HUES6 (cell line): ENCODE measurements around the gene QRICH1.

Experiments used
- H3K27ac ChIP-seq: 2 replicates; pipeline ENCODE4 v1.7.0; 2013; ENCODE audit warnings: low read depth, mild to moderate bottlenecking, low read length, inconsistent platforms
- H3K27me3 ChIP-seq: 2 replicates; pipeline ENCODE4 v1.6.1; 2013; ENCODE audit warnings: low read length; ENCODE audit not compliant: control insufficient read depth, insufficient read depth
- H3K36me3 ChIP-seq: 2 replicates; pipeline ENCODE4 v1.6.1; 2013; ENCODE audit warnings: low read length; ENCODE audit not compliant: control insufficient read depth, insufficient read depth
- H3K4me1 ChIP-seq: 2 replicates; pipeline ENCODE4 v1.6.1; 2013; ENCODE audit warnings: low read length; ENCODE audit not compliant: control insufficient read depth, insufficient read depth
- H3K4me3 ChIP-seq: 2 replicates; pipeline ENCODE4 v1.5.1; 2013; ENCODE audit warnings: low read depth, low read length
- H3K9ac ChIP-seq: one replicate; pipeline ENCODE4 v1.6.1; 2013; ENCODE audit warnings: mild to moderate bottlenecking, low read length
- H3K9me3 ChIP-seq: 2 replicates; pipeline ENCODE4 v1.6.1; 2013; ENCODE audit warnings: low read depth, low read length; ENCODE audit not compliant: control insufficient read depth, insufficient read depth

Gene QRICH1

GRCh38 chr3:49081429-49081828, 12.4 kb downstream of the QRICH1 start:
- Histone ChIP-seq H3K4me3 (no peak overlapping the region), H3K9ac (no peak overlapping the region), H3K27me3 (no peaks in the 10 kb centered on the region), H3K9me3 (no peaks in the 10 kb centered on the region), H3K27ac (no peak overlapping the region), H3K4me1 (no peaks in the 10 kb centered on the region), H3K36me3 (peaks cover 26% of the 10 kb centered on the region)

GRCh38 chr3:49079270-49079669, 14.6 kb downstream of the QRICH1 start:
- Histone ChIP-seq H3K4me3 (no peak overlapping the region), H3K27me3 (no peaks in the 10 kb centered on the region), H3K4me1 (no peaks in the 10 kb centered on the region), H3K9ac (no peak overlapping the region), H3K27ac (no peak overlapping the region), H3K9me3 (no peaks in the 10 kb centered on the region), H3K36me3 (peaks cover 47% of the 10 kb centered on the region)

- H3K36me3 ChIP-seq, result peaks cover 73% of the 10 kb centered on the region
- no peak overlapping the region for H3K9ac ChIP-seq
- H3K27me3 ChIP-seq, result no peaks in the 10 kb centered on the region
- no peak overlapping the region for H3K27ac ChIP-seq
- H3K4me3 ChIP-seq, result no peak overlapping the region
- no peaks in the 10 kb centered on the region for H3K4me1 ChIP-seq
- no peaks in the 10 kb centered on the region for H3K9me3 ChIP-seq
Measured at GRCh38 chr3:49076646-49077045, 17.2 kb downstream of the QRICH1 start.

- H3K9ac ChIP-seq, result no peak overlapping the region
- H3K27ac ChIP-seq, result no peak overlapping the region
- no peaks in the 10 kb centered on the region for H3K9me3 ChIP-seq
- no peaks in the 10 kb centered on the region for H3K4me1 ChIP-seq
- no peak overlapping the region for H3K4me3 ChIP-seq
- H3K27me3 ChIP-seq, result no peaks in the 10 kb centered on the region
- peaks cover 78% of the 10 kb centered on the region for H3K36me3 ChIP-seq
Measured at GRCh38 chr3:49076116-49076515, 17.8 kb downstream of the QRICH1 start.

GRCh38 chr3:49058011-49058410, 35.9 kb downstream of the QRICH1 start:
- H3K4me3 ChIP-seq, result no peak overlapping the region
- H3K27me3 ChIP-seq, result no peaks in the 10 kb centered on the region
- H3K36me3 ChIP-seq, result peaks cover 77% of the 10 kb centered on the region
- no peak overlapping the region for H3K27ac ChIP-seq
- no peaks in the 10 kb centered on the region for H3K4me1 ChIP-seq
- H3K9me3 ChIP-seq, result no peaks in the 10 kb centered on the region
- H3K9ac ChIP-seq, result no peak overlapping the region

- Histone ChIP-seq H3K36me3 (peaks cover 78% of the 10 kb centered on the region), H3K27me3 (no peaks in the 10 kb centered on the region), H3K4me3 (no peak overlapping the region), H3K4me1 (no peaks in the 10 kb centered on the region), H3K27ac (no peak overlapping the region), H3K9me3 (no peaks in the 10 kb centered on the region), H3K9ac (no peak overlapping the region)
Measured at GRCh38 chr3:49057268-49057667, 36.6 kb downstream of the QRICH1 start.

- H3K27ac ChIP-seq, result no peak overlapping the region
- H3K27me3 ChIP-seq, result no peaks in the 10 kb centered on the region
- no peaks in the 10 kb centered on the region for H3K4me1 ChIP-seq
- no peak overlapping the region for H3K4me3 ChIP-seq
- H3K36me3 ChIP-seq, result peaks cover 72% of the 10 kb centered on the region
- no peaks in the 10 kb centered on the region for H3K9me3 ChIP-seq
- H3K9ac ChIP-seq, result no peak overlapping the region
Measured at GRCh38 chr3:49054344-49054862, 39.5 kb downstream of the QRICH1 start.

- H3K9ac ChIP-seq, result no peak overlapping the region
- no peak overlapping the region for H3K4me3 ChIP-seq
- H3K27me3 ChIP-seq, result no peaks in the 10 kb centered on the region
- peaks cover 78% of the 10 kb centered on the region for H3K36me3 ChIP-seq
- H3K9me3 ChIP-seq, result no peaks in the 10 kb centered on the region
- H3K4me1 ChIP-seq, result no peaks in the 10 kb centered on the region
- H3K27ac ChIP-seq, result no peak overlapping the region
Measured at GRCh38 chr3:49053543-49053942, 40.3 kb downstream of the QRICH1 start.

- H3K9ac ChIP-seq, result no peak overlapping the region
- H3K27me3 ChIP-seq, result no peaks in the 10 kb centered on the region
- no peaks in the 10 kb centered on the region for H3K9me3 ChIP-seq
- no peak overlapping the region for H3K27ac ChIP-seq
- H3K4me3 ChIP-seq, result no peak overlapping the region
- H3K4me1 ChIP-seq, result no peaks in the 10 kb centered on the region
- H3K36me3 ChIP-seq, result peaks cover 75% of the 10 kb centered on the region
Measured at GRCh38 chr3:49035281-49035680, 58.6 kb downstream of the QRICH1 start.

GRCh38 chr3:49034650-49035049, 59.2 kb downstream of the QRICH1 start:
- Histone ChIP-seq H3K27me3 (no peaks in the 10 kb centered on the region), H3K9me3 (no peaks in the 10 kb centered on the region), H3K4me3 (no peak overlapping the region), H3K36me3 (peaks cover 71% of the 10 kb centered on the region), H3K4me1 (no peaks in the 10 kb centered on the region), H3K9ac (no peak overlapping the region), H3K27ac (no peak overlapping the region)

- H3K36me3 ChIP-seq, result peaks cover 73% of the 10 kb centered on the region
- no peak overlapping the region for H3K4me3 ChIP-seq
- no peak overlapping the region for H3K27ac ChIP-seq
- H3K27me3 ChIP-seq, result no peaks in the 10 kb centered on the region
- H3K9me3 ChIP-seq, result no peaks in the 10 kb centered on the region
- no peak overlapping the region for H3K9ac ChIP-seq
- peaks cover 7% of the 10 kb centered on the region for H3K4me1 ChIP-seq
Measured at GRCh38 chr3:49032646-49033304, 61.1 kb downstream of the QRICH1 start.
